Heart left ventricle (tissue), 16 donors: ENCODE measurements around the gene ARHGEF3. TPM values are rescaled to one million over a fixed set of nuclear protein-coding genes. Genes with fewer than 3 reads are reported as not detected.
A peak's percentile ranks its signal among the peaks of the same experiment; 100 is the strongest.

ENCODE experiments used
- ATAC-seq, 4 donors: fragments of 200-7000 bp; cut with Tn5 transposase; one replicate each; pipeline ENCODE4 v1.9.1; 2020 to 2022; ENCODE audit warnings: moderate library complexity in 4 of 4, mild to moderate bottlenecking in 3 of 4, moderate number of reproducible peaks in 1 of 4
- DNase-seq, 5 donors: peaks; one replicate each; pipeline ENCODE4 v3.0.0-alpha.2; 2020
- H3K27ac ChIP-seq, 12 donors: fragments of 200-600 bp; sonication (generic) in 4 of 12; one replicate each; pipeline versions ENCODE4 v1.5.0 to v1.8.0; 2016 to 2022; ENCODE audit warnings: mild to moderate bottlenecking in 2 of 12
- H3K27me3 ChIP-seq, 9 donors: fragments of 200-600 bp; sonication (generic) in 2 of 9; one replicate each; pipeline versions ENCODE4 v1.5.1 to v1.8.0; 2016 to 2022; ENCODE audit warnings: mild to moderate bottlenecking in 3 of 9
- H3K36me3 ChIP-seq, 9 donors: fragments of 200-600 bp; sonication (generic) in 2 of 9; one replicate each; pipeline versions ENCODE4 v1.5.0 to v1.8.0; 2018 to 2022; ENCODE audit warnings: mild to moderate bottlenecking in 2 of 9
- H3K4me1 ChIP-seq, 12 donors: fragments of 200-600 bp; sonication (generic) in 4 of 12; one replicate each; pipeline versions ENCODE4 v1.5.0 to v1.8.0; 2016 to 2022; ENCODE audit warnings: mild to moderate bottlenecking in 3 of 12
- H3K4me3 ChIP-seq, 12 donors: fragments of 200-600 bp; sonication (generic) in 4 of 12; one replicate each; pipeline versions ENCODE4 v1.5.0 to v1.8.0; 2017 to 2022; ENCODE audit warnings: mild to moderate bottlenecking in 9 of 12, moderate library complexity in 4 of 12
- H3K9me3 ChIP-seq, 12 donors: fragments of 200-600 bp; sonication (generic) in 4 of 12; one replicate each; pipeline versions ENCODE4 v1.5.0 to v1.8.0; 2016 to 2022; ENCODE audit warnings: mild to moderate bottlenecking in 1 of 12
- POLR2A ChIP-seq, 2 donors: fragments of 450-650 bp; IDR thresholded peaks; one replicate each; pipeline ENCODE4 v1.6.1; 2017; ENCODE audit warnings: antibody characterized with exemption in 2 of 2, mild to moderate bottlenecking in 2 of 2, moderate library complexity in 2 of 2
- WGBS, 4 donors: extraction: QIAGEN DNeasy Blood & Tissue Kit in 2 of 4; methylation state at CpG; one replicate each; pipeline versions ENCODE4 v1.1.5 to v1.1.7; 2013 to 2018; 5-methylcytosine and 5-hydroxymethylcytosine counted together
- intact Hi-C, 10 donors: fragments of 100-400 bp; cut with DNase I; formaldehyde crosslinking; loops; one replicate each; pipeline versions ENCODE4 v1.11.1 to v1.14.2; 2022
- polyA plus RNA-seq, 2 donors: library from polyadenylated mRNA; stranded (reverse); fragments of 200-250 nt; gene quantifications; one replicate each; pipeline ENCODE4 v1.2.3, GENCODE V29; 2013
- total RNA-seq, 9 donors: library from RNA; depleted of rRNA in 2 of 9; stranded (reverse); fragments of >200 nt in 2 of 9; fragmentation: NEBNext Ultra II Directional in 3 of 9; extraction: Animal tissue kit (Norgen Biotek cat#: 25700) in 3 of 9; gene quantifications; one replicate each; pipeline versions ENCODE4 v1.1.0 to v1.2.4, GENCODE V29; 2016 to 2023
- TF ChIP-seq, protein P1 (sequence below), 12 donors: fragments of 200-600 bp; sonication (generic) in 4 of 12; IDR thresholded peaks; one replicate each; pipeline versions ENCODE4 v1.5.0 to v1.8.0; 2018 to 2022; ENCODE audit warnings: antibody characterized with exemption in 12 of 12, mild to moderate bottlenecking in 5 of 12
- donor health status: ischemic (EF 13 %, LVEDD 7.1; RV severe dilation, severe dysfunction).
- donor health status: healthy with polysubstance abuse.
- donor health status: DM: no; HTN: yes; CAD: no.
- donor health status: DM: no; HTN: no; CAD: no.
- donor health status: ischemic (EF 25% LVEDD 6.9; RV normal size, moderate dysfunction).
- donor health status: ischemic (EF 25% LVEDD 5.7; RV mildly dilated, moderate dysfunction).
- donor health status: healthy.
- donor health status: DM: yes; HTN: yes; CAD: no.
- donor health status: ischemic (EF 35%, LVEDD 5.7; RV mildly dilated, moderate dysfunction).
- donor health status: nonischemic (EF 11% LVEDD 7.7; RV severe dilation, severe dysfunction).
- donor health status: DM: yes; HTN: yes; CAD: no.
- donor health status: PGD.
- donor health status: ischemic (EF 29% LVEDD 5.4; RV normal size, mild dysfunction).
- donor health status: nonischemic (EF 23%, LVEDD 6.1; RV moderate dilation, normal function).

Gene ARHGEF3
- total and polyA plus RNA-seq, 11 donors: 6.5 to 36.8 (median 16.8) TPM

DNA sequence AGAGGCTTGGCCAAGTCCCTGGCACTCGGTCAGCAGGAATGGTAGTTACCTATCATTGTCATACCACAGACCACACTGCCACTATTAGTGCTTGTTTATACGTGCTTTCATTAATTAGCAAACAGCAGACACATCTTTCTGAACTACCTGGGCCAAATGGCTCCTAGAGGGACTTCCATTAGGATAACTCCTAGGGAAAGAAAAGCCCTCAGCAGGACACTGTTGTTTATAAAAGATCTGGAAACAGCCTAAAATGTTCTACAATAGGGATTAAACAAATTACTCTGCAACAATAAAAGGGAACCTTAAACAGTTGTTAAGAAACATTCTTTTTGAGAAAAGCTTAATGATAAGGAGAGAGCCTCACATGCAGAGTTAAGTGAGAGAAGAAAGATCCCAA is 38.5 kb downstream of the ARHGEF3 start:
- Histone ChIP-seq H3K27ac (no peak overlapping the region), H3K4me1 (peaks cover 0 to 64% (median 24%) of the 10 kb centered on the region in 12 donors), H3K27me3 (no peaks in the 10 kb centered on the region), H3K4me3 (no peak overlapping the region), H3K36me3 (peaks cover 0 to 10% (median 0%) of the 10 kb centered on the region in 9 donors), H3K9me3 (no peaks in the 10 kb centered on the region)
- TF ChIP-seq POLR2A (IDR thresholded peaks at IDR 0.05): no peak
- TF ChIP-seq, protein P1, sequence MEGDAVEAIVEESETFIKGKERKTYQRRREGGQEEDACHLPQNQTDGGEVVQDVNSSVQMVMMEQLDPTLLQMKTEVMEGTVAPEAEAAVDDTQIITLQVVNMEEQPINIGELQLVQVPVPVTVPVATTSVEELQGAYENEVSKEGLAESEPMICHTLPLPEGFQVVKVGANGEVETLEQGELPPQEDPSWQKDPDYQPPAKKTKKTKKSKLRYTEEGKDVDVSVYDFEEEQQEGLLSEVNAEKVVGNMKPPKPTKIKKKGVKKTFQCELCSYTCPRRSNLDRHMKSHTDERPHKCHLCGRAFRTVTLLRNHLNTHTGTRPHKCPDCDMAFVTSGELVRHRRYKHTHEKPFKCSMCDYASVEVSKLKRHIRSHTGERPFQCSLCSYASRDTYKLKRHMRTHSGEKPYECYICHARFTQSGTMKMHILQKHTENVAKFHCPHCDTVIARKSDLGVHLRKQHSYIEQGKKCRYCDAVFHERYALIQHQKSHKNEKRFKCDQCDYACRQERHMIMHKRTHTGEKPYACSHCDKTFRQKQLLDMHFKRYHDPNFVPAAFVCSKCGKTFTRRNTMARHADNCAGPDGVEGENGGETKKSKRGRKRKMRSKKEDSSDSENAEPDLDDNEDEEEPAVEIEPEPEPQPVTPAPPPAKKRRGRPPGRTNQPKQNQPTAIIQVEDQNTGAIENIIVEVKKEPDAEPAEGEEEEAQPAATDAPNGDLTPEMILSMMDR (IDR thresholded peaks at IDR 0.05): no peak
- intact Hi-C loops: no loop called here
- WGBS, 4 donors: 48 to 74% (median 62%) methylated on average over 2 of the region's 2 CpGs
- ATAC-seq (no peak), DNase-seq (no peak)

DNA sequence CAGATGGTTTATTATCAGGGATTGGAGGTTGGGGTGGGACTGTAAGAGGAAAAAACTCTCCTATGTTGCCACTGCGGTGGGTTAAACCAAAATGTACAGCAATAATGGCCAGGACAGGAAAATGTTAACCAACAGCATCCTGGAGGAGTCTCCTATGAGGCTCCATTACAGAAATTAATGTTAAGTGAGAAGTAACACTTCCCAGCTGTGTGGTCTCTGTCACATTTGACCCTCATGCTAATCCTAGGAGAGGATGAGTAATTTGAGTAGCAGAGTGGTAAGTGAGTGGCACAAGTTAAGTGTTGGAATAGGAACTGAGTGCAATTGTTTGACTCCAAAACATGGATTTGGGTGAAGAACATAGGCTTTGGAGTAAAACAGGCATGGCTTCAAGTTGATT is 39.0 kb downstream of the ARHGEF3 start:
- Histone ChIP-seq H3K4me1 (peaks cover 0 to 62% (median 24%) of the 10 kb centered on the region in 12 donors), H3K27me3 (no peaks in the 10 kb centered on the region), H3K27ac (peak overlapping the region in 2 of 12 donors; percentile 14 to 18), H3K9me3 (no peaks in the 10 kb centered on the region), H3K36me3 (peaks cover 0 to 10% (median 0%) of the 10 kb centered on the region in 9 donors), H3K4me3 (no peak overlapping the region)
- intact Hi-C loops: no loop called here
- DNase-seq (no peak), ATAC-seq (no peak)
- no peak for TF ChIP-seq POLR2A (IDR thresholded peaks at IDR 0.05)
- TF ChIP-seq, protein P1 (IDR thresholded peaks at IDR 0.05): no peak
- 82 to 93% (median 89%) methylated on average over 1 of the region's 1 CpG for WGBS, 4 donors

DNA sequence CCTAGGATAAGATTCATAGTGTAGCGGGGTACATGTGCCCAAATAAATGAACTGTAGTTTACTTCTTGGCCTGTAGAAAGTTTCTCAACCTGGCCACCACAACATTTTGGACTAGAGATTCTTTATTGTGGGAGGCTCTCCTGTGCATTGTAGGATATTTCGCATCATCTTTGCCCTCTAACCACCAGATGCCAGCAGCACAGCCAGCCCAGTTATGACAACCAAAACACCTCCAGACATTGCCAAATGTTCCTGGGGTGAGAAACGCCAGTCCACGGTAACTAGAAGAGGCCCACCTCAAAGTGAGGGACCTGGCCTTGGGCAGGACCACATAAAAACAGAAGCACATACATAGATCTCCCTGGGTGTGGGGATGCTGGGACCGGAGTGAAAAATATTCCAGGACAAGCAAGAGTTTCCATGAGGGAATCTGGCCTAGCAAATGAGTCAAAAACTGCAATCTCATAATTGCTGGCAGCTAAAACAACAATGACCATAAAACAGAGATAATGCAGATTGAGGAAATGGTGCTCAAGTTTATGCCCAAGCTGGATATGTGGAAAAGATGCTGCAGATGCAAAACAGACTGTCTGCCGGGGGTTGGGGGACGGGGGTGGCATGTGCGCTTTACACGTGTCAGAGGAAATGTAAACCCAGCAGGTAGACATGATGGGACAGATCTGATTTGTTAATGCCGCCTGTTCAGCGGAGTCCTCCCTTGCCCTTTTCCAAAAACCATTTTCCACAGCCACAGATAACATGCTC is 39.7 kb downstream of the ARHGEF3 start:
- Histone ChIP-seq H3K4me1 (peaks cover 0 to 68% (median 24%) of the 10 kb centered on the region in 12 donors), H3K27ac (peak overlapping the region in 5 of 12 donors; percentile 12 to 42 (median 31)), H3K36me3 (peaks cover 0 to 7% (median 0%) of the 10 kb centered on the region in 9 donors), H3K4me3 (no peak overlapping the region), H3K9me3 (no peaks in the 10 kb centered on the region), H3K27me3 (no peaks in the 10 kb centered on the region)
- 81 to 87% (median 83%) methylated on average over 11 of the region's 11 CpGs for WGBS, 4 donors
- TF ChIP-seq POLR2A (IDR thresholded peaks at IDR 0.05): no peak
- TF ChIP-seq, protein P1 (IDR thresholded peaks at IDR 0.05): no peak
- DNase-seq (no peak), ATAC-seq (peak in 3 of 4 donors; percentile 5 to 38 (median 29))
- intact Hi-C loops: no loop called here

GRCh38 chr3:56761023-56761422 is 40.7 kb downstream of the ARHGEF3 start:
- peaks cover 0 to 70% (median 27%) of the 10 kb centered on the region in 12 donors for H3K4me1 ChIP-seq

More at GRCh38 chr3:56761023-56761422, 40.7 kb downstream of the ARHGEF3 start:
- H3K36me3 ChIP-seq: peaks cover 0 to 5% (median 0%) of the 10 kb centered on the region in 9 donors
- no peaks in the 10 kb centered on the region for H3K27me3 ChIP-seq
- TF ChIP-seq POLR2A (IDR thresholded peaks at IDR 0.05): no peak
- TF ChIP-seq, protein P1 (IDR thresholded peaks at IDR 0.05): no peak
- no peak overlapping the region for H3K4me3 ChIP-seq
- peak overlapping the region in 1 of 12 donors; percentile 42 for H3K27ac ChIP-seq
- intact Hi-C loops: no loop called here
- WGBS, 4 donors: 83 to 94% (median 92%) methylated on average over 2 of the region's 2 CpGs
- ATAC-seq: no peak
- H3K9me3 ChIP-seq: no peaks in the 10 kb centered on the region
- DNase-seq: no peak
